Epithelial cell of proximal tubule (primary cell): ENCODE data around the gene CYP8B1. TPM values are rescaled to one million over a fixed set of nuclear protein-coding genes. Genes with fewer than 3 reads are reported as not detected.

ENCODE experiments used
- DNase-seq: peaks from one replicate; pipeline ENCODE4 v3.0.0-alpha.2; 2011; ENCODE audit warnings: low read depth
- H3K4me3 ChIP-seq: 2 replicates; pipeline ENCODE4 v1.5.1; 2011; ENCODE audit warnings: low read depth, mild to moderate bottlenecking, low read length
- total RNA-seq: library from RNA; depleted of rRNA; stranded (reverse); fragments of >200 nt; gene quantifications from 2 replicates; pipeline ENCODE4 v1.2.3, GENCODE V29; 2015
- TF ChIP-seq, protein P1 (sequence below): conservative IDR thresholded peaks from 2 replicates; pipeline ENCODE4 v1.5.1; 2012; ENCODE audit warnings: low read depth, mild to moderate bottlenecking, low read length

Gene CYP8B1, protein sequence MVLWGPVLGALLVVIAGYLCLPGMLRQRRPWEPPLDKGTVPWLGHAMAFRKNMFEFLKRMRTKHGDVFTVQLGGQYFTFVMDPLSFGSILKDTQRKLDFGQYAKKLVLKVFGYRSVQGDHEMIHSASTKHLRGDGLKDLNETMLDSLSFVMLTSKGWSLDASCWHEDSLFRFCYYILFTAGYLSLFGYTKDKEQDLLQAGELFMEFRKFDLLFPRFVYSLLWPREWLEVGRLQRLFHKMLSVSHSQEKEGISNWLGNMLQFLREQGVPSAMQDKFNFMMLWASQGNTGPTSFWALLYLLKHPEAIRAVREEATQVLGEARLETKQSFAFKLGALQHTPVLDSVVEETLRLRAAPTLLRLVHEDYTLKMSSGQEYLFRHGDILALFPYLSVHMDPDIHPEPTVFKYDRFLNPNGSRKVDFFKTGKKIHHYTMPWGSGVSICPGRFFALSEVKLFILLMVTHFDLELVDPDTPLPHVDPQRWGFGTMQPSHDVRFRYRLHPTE
- total RNA-seq = not detected in 2 replicates

DNA sequence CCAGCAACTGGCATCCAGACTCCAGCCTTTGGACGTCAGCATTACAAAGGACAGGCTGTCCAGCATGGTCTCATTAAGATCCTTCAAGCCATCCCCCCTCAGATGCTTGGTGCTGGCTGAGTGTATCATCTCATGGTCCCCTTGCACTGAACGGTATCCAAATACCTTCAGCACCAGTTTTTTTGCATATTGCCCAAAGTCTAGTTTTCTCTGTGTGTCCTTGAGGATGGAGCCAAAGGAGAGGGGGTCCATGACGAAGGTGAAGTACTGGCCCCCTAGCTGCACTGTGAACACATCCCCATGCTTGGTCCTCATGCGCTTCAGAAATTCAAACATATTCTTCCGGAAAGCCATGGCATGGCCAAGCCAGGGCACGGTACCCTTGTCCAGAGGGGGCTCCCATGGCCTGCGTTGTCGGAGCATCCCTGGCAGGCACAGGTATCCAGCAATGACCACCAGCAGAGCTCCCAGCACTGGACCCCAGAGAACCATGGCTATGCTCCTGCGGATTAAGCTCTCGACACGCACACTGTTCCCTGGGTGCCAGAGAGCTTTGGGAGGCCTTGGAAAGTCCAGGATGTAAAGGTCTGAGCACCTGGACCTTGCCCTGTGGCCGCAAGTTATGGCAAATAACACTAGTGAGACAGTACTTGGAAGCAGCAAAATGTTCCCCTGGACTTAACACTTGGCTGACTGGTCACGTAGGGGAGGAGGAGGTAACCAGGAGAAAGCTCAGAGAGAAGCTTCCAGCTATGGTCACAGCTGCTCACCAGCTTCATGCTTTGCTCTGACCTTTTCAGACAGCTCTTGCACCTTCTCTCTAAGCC, at the start of gene CYP8B1:
Gene CYP8B1 (minus strand): TSS at position 555 of the 827 bp plus-strand sequence. CDS start 63 bp downstream, at position 492.
- no peak within 1 kb of the TSS for H3K4me3 ChIP-seq
- TF ChIP-seq, protein P1, sequence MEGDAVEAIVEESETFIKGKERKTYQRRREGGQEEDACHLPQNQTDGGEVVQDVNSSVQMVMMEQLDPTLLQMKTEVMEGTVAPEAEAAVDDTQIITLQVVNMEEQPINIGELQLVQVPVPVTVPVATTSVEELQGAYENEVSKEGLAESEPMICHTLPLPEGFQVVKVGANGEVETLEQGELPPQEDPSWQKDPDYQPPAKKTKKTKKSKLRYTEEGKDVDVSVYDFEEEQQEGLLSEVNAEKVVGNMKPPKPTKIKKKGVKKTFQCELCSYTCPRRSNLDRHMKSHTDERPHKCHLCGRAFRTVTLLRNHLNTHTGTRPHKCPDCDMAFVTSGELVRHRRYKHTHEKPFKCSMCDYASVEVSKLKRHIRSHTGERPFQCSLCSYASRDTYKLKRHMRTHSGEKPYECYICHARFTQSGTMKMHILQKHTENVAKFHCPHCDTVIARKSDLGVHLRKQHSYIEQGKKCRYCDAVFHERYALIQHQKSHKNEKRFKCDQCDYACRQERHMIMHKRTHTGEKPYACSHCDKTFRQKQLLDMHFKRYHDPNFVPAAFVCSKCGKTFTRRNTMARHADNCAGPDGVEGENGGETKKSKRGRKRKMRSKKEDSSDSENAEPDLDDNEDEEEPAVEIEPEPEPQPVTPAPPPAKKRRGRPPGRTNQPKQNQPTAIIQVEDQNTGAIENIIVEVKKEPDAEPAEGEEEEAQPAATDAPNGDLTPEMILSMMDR = no peak
- no peak for DNase-seq

DNA sequence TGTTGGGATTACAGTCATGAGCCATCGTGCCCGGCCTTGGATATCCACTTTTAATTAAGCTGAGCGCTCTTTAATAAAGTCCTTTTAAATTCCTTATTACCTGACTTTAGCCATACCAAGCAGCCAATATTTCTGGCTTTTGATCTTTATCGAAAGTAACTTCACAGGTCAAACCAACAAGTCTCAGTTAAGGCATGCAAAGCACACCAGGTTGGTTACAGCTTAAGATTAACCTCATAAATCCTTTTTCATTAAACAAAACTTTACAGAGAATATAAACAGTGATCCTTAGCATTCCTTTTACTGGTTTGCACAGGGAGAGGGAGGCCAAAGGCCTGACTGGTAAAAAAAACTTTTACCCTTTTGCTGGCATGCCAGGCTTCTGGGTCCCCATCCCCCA, 47.9 kb upstream of the CYP8B1 start:
- H3K4me3 ChIP-seq = no peak overlapping the region
- TF ChIP-seq, protein P1 = no peak
- DNase-seq = no peak

DNA sequence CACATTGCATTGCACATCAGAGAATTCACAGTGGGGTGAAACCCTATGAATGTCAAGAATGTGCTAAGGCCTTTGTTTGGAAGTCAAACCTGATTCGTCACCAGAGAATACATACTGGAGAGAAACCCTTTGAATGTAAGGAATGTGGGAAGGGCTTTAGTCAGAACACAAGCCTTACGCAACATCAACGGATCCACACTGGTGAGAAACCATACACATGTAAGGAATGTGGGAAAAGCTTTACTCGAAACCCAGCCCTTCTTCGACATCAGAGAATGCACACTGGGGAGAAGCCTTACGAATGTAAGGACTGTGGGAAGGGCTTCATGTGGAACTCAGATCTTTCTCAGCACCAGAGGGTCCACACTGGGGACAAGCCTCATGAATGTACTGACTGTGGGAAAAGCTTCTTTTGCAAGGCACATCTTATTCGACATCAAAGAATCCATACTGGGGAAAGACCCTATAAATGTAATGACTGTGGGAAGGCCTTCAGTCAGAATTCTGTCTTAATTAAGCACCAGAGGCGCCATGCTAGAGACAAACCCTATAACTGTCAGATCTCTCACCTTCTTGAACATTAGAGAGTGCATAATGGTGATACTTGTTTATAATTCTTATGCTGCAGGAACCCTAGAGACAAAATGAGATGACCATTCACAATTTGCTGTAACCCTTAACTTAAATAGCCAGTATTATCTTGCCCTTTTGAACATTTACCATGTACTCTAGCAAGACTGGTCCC, 39.3 kb upstream of the CYP8B1 start:
- TF ChIP-seq, protein P1 = no peak
- no peak overlapping the region for H3K4me3 ChIP-seq
- DNase-seq = no peak

DNA sequence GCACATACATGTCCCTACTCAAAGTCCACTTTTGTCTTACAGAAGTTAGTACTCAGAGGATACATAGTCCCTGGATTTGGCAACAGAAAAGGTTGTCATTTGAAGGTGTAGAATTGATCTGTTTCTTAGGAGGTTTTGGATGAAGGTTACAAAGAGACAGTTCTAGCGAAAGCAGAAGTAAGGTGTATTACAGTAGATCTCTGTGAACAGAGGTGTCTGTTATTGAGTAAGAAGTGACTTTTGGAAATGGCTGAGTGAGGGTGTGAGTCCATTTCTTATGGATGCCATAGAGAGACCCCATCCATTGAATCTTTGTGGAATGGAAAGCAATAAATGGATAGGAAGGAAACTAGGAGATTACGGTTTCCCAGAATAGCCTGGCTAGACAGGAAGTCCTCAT, 35.9 kb upstream of the CYP8B1 start:
- no peak overlapping the region for H3K4me3 ChIP-seq
- no peak for DNase-seq
- TF ChIP-seq, protein P1 = no peak

DNA sequence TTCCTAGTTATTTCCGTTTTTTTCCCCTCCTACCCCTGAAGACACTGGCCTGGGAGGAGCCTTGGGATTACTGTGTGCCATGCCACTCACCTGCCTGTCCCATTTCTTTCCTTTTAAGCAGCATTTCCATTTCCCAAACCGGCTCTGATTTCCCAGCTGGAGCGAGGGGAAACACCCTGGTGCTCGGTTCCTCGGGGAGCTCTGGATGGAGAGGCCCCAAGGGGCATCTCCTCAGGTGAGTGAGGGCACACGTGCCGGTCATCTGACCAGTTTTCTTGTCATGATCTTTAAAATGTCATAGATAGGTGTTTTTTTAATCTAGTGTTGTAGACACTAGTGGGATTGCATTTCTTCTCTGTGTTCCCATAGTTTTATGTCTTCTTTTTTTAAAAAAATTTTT, 33.0 kb upstream of the CYP8B1 start:
- no peak for DNase-seq
- H3K4me3 ChIP-seq = no peak overlapping the region
- TF ChIP-seq, protein P1 = no peak

DNA sequence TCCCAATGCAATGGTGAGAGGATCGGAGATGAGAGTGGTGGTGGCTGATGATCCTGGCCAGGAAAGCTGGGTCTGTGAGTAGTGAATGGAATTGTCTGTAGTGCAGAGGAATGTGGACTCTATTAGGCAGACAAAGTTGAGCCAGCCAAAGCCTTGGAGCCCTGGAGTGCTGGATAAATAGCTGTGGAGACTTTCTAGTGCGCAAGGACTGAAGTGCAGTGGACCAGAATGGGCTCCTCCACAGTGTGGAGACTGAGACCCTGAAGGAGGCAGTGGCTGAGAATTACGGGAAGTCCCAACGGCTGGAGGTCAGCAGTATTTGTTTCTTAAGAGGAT, 31.1 kb upstream of the CYP8B1 start:
- DNase-seq = no peak
- TF ChIP-seq, protein P1 = no peak
- peak overlapping the region; percentile 57 for H3K4me3 ChIP-seq
